Activated T-cell treated with anti-CD3 and anti-CD28 coated beads for 1 hour (primary cell): ENCODE results near the gene GPHA2.

Source experiments
- DNase-seq: peaks from one replicate; pipeline ENCODE4 v3.0.0-alpha.2; 2020; ENCODE audit warnings: low read depth

The GPHA2 gene

GRCh38 chr11:64930340-64930739 lies 5.4 kb downstream of the GPHA2 start:
- no peak for DNase-seq

GRCh38 chr11:64929625-64930024 lies 6.1 kb downstream of the GPHA2 start:
- DNase-seq = no peak

GRCh38 chr11:64928957-64929356 lies 6.7 kb downstream of the GPHA2 start:
- no peak for DNase-seq

- DNase-seq = no peak
Measured at GRCh38 chr11:64926689-64927088, 9.0 kb downstream of the GPHA2 start.

- DNase-seq = no peak
Measured at GRCh38 chr11:64925536-64926436, 9.9 kb downstream of the GPHA2 start.

- no peak for DNase-seq
Measured at GRCh38 chr11:64924910-64925284, 10.8 kb downstream of the GPHA2 start.

- DNase-seq = peak; percentile 87
Measured at GRCh38 chr11:64923944-64924909, 11.5 kb downstream of the GPHA2 start, which contains the start of gene PPP2R5B. PPP2R5B (plus strand) TSS chr11:64924689; CDS start chr11:64925735, 1,046 bp downstream.

- no peak for DNase-seq
Measured at GRCh38 chr11:64923151-64923661, 12.5 kb downstream of the GPHA2 start.

- DNase-seq = no peak
Measured at GRCh38 chr11:64921384-64921783, 14.3 kb downstream of the GPHA2 start.

- DNase-seq = no peak
Measured at GRCh38 chr11:64920124-64920523, 15.6 kb downstream of the GPHA2 start.

GRCh38 chr11:64919627-64920026 lies 16.1 kb downstream of the GPHA2 start:
- DNase-seq = no peak

- no peak for DNase-seq
Measured at GRCh38 chr11:64918017-64918416, 17.7 kb downstream of the GPHA2 start.

- no peak for DNase-seq
Measured at GRCh38 chr11:64917663-64917995, 18.1 kb downstream of the GPHA2 start.

- peak; percentile 98 for DNase-seq
Measured at GRCh38 chr11:64916775-64917662, 18.7 kb downstream of the GPHA2 start, which contains the start of gene ATG2A. ATG2A (minus strand) TSS chr11:64917209; CDS start chr11:64917135, 74 bp downstream.

- DNase-seq = no peak
Measured at GRCh38 chr11:64916040-64916774, 19.5 kb downstream of the GPHA2 start.

GRCh38 chr11:64915376-64915887 lies 20.3 kb downstream of the GPHA2 start:
- no peak for DNase-seq

- DNase-seq = no peak
Measured at GRCh38 chr11:64914123-64914522, 21.6 kb downstream of the GPHA2 start.

GRCh38 chr11:64913171-64913727 lies 22.4 kb downstream of the GPHA2 start:
- no peak for DNase-seq

GRCh38 chr11:64911689-64912088 lies 24.0 kb downstream of the GPHA2 start:
- no peak for DNase-seq

- DNase-seq = no peak
Measured at GRCh38 chr11:64911142-64911541, 24.6 kb downstream of the GPHA2 start.
